Osteocyte (in vitro differentiated cells): ENCODE results near the gene CIART. TPM values are rescaled to one million over a fixed set of nuclear protein-coding genes. Genes with fewer than 3 reads are reported as not detected.
A peak's percentile ranks its signal among the peaks of the same experiment; 100 is the strongest.

Source experiments
- DNase-seq: peaks from one replicate; pipeline ENCODE4 v3.0.0; 2021; ENCODE audit warnings: mixed read lengths; ENCODE audit not compliant: unreplicated experiment; ENCODE audit errors: extremely low spot score
- H3K27ac Mint-ChIP-seq: one replicate; pipeline ENCODE4 v1.8.0; 2021; ENCODE audit warnings: mild to moderate bottlenecking, mixed read lengths; ENCODE audit not compliant: unreplicated experiment
- H3K27me3 Mint-ChIP-seq: one replicate; pipeline ENCODE4 v1.8.0; 2021; ENCODE audit warnings: mixed read lengths; ENCODE audit not compliant: unreplicated experiment
- H3K36me3 Mint-ChIP-seq: one replicate; pipeline ENCODE4 v1.8.0; 2021; ENCODE audit warnings: mixed read lengths; ENCODE audit not compliant: unreplicated experiment
- H3K4me1 Mint-ChIP-seq: one replicate; pipeline ENCODE4 v1.8.0; 2021; ENCODE audit warnings: mixed read lengths; ENCODE audit not compliant: unreplicated experiment
- H3K4me3 Mint-ChIP-seq: one replicate; pipeline ENCODE4 v1.8.0; 2021; ENCODE audit warnings: mild to moderate bottlenecking, moderate library complexity, mixed read lengths; ENCODE audit not compliant: unreplicated experiment
- H3K9me3 Mint-ChIP-seq: one replicate; pipeline ENCODE4 v1.8.0; 2021; ENCODE audit warnings: mixed read lengths; ENCODE audit not compliant: unreplicated experiment
- total RNA-seq: library from RNA; stranded (reverse); gene quantifications from 2 replicates; pipeline ENCODE4 v1.2.1, GENCODE V29; 2021
- TF ChIP-seq, protein P1 (sequence below): fragments of 200-600 bp; sonication (generic); IDR thresholded peaks from 2 replicates; pipeline ENCODE4 v1.5.0; 2021; ENCODE audit warnings: antibody characterized with exemption, mild to moderate bottlenecking, moderate library complexity

Gene CIART
- total RNA-seq, 1 donor from 2014 or later, result 5.3 TPM

DNA sequence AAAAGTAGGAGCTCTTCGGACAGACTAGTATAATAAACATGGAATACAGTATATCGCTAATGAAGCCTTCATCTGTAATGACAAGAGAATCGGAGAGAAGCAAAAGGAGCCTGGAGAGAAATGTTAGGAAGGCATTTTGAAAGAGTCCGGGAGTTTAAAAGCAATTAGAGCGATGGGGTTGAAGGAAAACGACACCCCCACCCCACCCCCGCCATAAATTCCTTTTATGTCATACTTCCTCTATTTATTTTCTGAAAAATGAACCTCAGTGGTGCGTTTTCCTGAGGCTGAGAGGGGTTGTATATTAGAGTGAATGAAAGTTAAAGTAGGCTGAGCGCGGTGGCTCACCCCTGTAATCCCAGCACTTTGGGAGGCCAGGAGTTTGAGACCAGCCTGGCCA lies 12.9 kb upstream of the CIART start:
- peak overlapping the region; percentile 95 for H3K27ac Mint-ChIP-seq
- no peaks in the 10 kb centered on the region for H3K27me3 Mint-ChIP-seq
- TF ChIP-seq, protein P1, sequence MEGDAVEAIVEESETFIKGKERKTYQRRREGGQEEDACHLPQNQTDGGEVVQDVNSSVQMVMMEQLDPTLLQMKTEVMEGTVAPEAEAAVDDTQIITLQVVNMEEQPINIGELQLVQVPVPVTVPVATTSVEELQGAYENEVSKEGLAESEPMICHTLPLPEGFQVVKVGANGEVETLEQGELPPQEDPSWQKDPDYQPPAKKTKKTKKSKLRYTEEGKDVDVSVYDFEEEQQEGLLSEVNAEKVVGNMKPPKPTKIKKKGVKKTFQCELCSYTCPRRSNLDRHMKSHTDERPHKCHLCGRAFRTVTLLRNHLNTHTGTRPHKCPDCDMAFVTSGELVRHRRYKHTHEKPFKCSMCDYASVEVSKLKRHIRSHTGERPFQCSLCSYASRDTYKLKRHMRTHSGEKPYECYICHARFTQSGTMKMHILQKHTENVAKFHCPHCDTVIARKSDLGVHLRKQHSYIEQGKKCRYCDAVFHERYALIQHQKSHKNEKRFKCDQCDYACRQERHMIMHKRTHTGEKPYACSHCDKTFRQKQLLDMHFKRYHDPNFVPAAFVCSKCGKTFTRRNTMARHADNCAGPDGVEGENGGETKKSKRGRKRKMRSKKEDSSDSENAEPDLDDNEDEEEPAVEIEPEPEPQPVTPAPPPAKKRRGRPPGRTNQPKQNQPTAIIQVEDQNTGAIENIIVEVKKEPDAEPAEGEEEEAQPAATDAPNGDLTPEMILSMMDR, result no peak
- DNase-seq, result no peak
- H3K36me3 Mint-ChIP-seq, result peaks cover 19% of the 10 kb centered on the region
- H3K4me1 Mint-ChIP-seq, result peaks cover 48% of the 10 kb centered on the region
- H3K4me3 Mint-ChIP-seq, result peak overlapping the region; percentile 98
- H3K9me3 Mint-ChIP-seq, result no peaks in the 10 kb centered on the region

DNA sequence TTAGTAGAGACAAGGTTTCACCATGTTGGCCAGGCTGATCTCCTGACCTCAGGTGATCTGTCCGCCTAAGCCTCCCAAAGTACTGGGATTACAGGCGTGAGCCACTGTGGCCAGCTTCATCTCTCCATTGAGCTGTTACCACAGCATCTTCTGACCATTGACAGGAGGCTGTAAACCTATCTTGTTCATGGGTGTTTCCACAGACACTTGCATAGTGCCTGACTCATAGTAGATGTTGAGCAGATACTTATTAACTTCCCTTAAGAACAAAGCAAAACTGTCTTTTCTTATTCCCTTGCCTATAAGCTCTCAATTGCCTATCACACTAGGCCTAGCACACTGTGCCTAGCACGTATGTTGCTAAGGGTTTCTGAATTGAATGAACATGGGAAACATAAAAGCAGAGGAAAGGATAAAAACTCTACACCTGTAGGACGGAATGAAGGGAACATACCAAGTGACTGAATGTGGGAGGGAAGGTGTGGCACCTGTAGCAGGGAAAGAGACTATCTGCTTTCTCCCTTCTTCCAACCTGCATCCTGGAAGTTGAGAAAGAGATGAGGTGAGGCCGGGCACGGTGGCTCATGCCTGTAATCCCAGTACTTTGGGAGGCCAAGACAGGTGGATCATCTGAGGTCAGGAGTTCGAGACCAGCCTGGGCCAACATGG lies 10.9 kb upstream of the CIART start:
- H3K9me3 Mint-ChIP-seq, result no peaks in the 10 kb centered on the region
- DNase-seq, result no peak
- H3K4me1 Mint-ChIP-seq, result peaks cover 48% of the 10 kb centered on the region
- H3K36me3 Mint-ChIP-seq, result peaks cover 11% of the 10 kb centered on the region
- TF ChIP-seq, protein P1, result no peak
- peak overlapping the region; percentile 98 for H3K27ac Mint-ChIP-seq
- H3K4me3 Mint-ChIP-seq, result peak overlapping the region; percentile 31
- H3K27me3 Mint-ChIP-seq, result no peaks in the 10 kb centered on the region

- TF ChIP-seq, protein P1, result no peak
- peaks cover 35% of the 10 kb centered on the region for H3K4me1 Mint-ChIP-seq
- H3K36me3 Mint-ChIP-seq, result peaks cover 12% of the 10 kb centered on the region
- peak overlapping the region; percentile 98 for H3K27ac Mint-ChIP-seq
- DNase-seq, result no peak
- H3K27me3 Mint-ChIP-seq, result no peaks in the 10 kb centered on the region
- H3K9me3 Mint-ChIP-seq, result no peaks in the 10 kb centered on the region
- H3K4me3 Mint-ChIP-seq, result peak overlapping the region; percentile 76
Measured at GRCh38 chr1:150273311-150273710, 9.0 kb upstream of the CIART start.

DNA sequence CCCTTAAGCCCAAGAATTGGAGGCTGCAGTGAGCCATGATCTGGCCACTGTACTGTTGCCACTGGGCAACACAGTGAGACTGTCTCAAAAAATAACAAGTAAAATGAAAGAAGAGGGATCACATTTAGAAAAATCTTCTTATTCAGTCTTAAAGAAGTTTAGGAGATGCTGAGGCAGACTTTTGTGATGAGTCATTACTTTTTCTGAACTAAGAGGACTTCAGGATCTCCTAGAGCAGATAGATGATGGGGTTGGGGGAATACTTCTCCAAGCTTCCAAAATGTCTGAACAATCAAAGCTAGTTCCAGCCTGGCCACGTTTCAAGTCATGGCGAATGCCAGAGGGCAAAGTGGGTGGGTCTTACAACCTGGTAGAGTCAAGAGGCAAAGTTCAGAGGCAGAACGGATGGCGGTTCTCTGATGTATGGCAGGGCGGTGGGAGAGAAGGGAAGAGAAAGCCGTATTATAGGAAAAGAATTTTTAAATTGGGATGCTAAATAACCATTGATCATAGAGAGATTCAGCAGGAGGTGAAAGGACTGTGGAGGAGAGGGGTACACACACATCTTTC lies 2.1 kb upstream of the CIART start:
- Mint-ChIP-seq H3K27ac (no peak overlapping the region), H3K4me3 (no peak overlapping the region), H3K4me1 (peaks cover 19% of the 10 kb centered on the region), H3K27me3 (peaks cover 4% of the 10 kb centered on the region), H3K36me3 (peaks cover 30% of the 10 kb centered on the region), H3K9me3 (no peaks in the 10 kb centered on the region)
- DNase-seq, result no peak
- TF ChIP-seq, protein P1, result no peak

- no peaks in the 10 kb centered on the region for H3K9me3 Mint-ChIP-seq
- DNase-seq, result no peak
- H3K36me3 Mint-ChIP-seq, result peaks cover 31% of the 10 kb centered on the region
- peak overlapping the region; percentile 80 for H3K4me3 Mint-ChIP-seq
- TF ChIP-seq, protein P1, result peak; percentile 66
- peak overlapping the region; percentile 79 for H3K27ac Mint-ChIP-seq
- peaks cover 19% of the 10 kb centered on the region for H3K4me1 Mint-ChIP-seq
- peaks cover 4% of the 10 kb centered on the region for H3K27me3 Mint-ChIP-seq
Measured at GRCh38 chr1:150281221-150281757, 1.1 kb upstream of the CIART start.
